Measurements from ENCODE around the gene ITGA8. TPM values are rescaled to one million over a fixed set of nuclear protein-coding genes. Genes with fewer than 3 reads are reported as not detected.

Gene ITGA8
- total and polyA plus RNA-seq, 2 of the 4 experiments (the other 2 are of a cell fraction), result under 0.01 to 0.02 TPM

GRCh38 chr10:15567952-15568351 lies 151.8 kb downstream of the ITGA8 start:
- H3K4me3 ChIP-seq (ENCODE audit: insufficient read depth, low read depth, low read length), result no peak overlapping the region
- DNase-seq (no peak), ATAC-seq (ENCODE audit: low read depth) (no peak)
- TF ChIP-seq RFX5 (IDR thresholded peaks at IDR 0.05; ENCODE audit: low read depth, low read length), result no peak
- no peak for TF ChIP-seq CHD1 (IDR thresholded peaks at IDR 0.05; ENCODE audit: low read depth, low read length)
- no peak for TF ChIP-seq RCOR1 (IDR thresholded peaks at IDR 0.05; ENCODE audit: insufficient replicate concordance, low read length)
- no peak for TF ChIP-seq MXI1 (IDR thresholded peaks at IDR 0.05; ENCODE audit: borderline replicate concordance, low read depth, low read length)
- TF ChIP-seq MAFK (IDR thresholded peaks at IDR 0.05; ENCODE audit: low read depth, low read length), result no peak
- TF ChIP-seq MAZ (IDR thresholded peaks at IDR 0.05; ENCODE audit: borderline replicate concordance, low read depth, low read length), result no peak
- no peak for TF ChIP-seq POLR2A (IDR thresholded peaks at IDR 0.05; ENCODE audit: low read depth, low read length)
- TF ChIP-seq RAD21 (IDR thresholded peaks at IDR 0.05; ENCODE audit: low read length), result no peak
- no peak for TF ChIP-seq USF2 (IDR thresholded peaks at IDR 0.05; ENCODE audit: low read depth, low read length)
- no peak for TF ChIP-seq SMC3 (IDR thresholded peaks at IDR 0.05; ENCODE audit: low read depth, low read length)
- no peak for TF ChIP-seq CTCF (conservative IDR thresholded peaks at IDR 0.05; ENCODE audit: low read depth, low read length)
- TF ChIP-seq NFE2L2 (IDR thresholded peaks at IDR 0.05; ENCODE audit: low read depth, low read length), result no peak
- no peak for TF ChIP-seq ELK1 (IDR thresholded peaks at IDR 0.05; ENCODE audit: borderline replicate concordance, low read depth, low read length)
- H3K36me3 ChIP-seq (ENCODE audit: control insufficient read depth, insufficient read depth, low read length), result no peaks in the 10 kb centered on the region
- no peak overlapping the region for H2AK9ac ChIP-seq (replicated peaks; ENCODE audit: low read depth, low read length, poor library complexity)
- no peak overlapping the region for H3K4ac ChIP-seq (ENCODE audit: low read depth, low read length)
- no TSS peak for BruUV-seq (replicated peaks)
- intact Hi-C loops (cut with micrococcal nuclease) (no loop called here), in situ Hi-C loops (cut with MboI; ENCODE audit: low sequenced_read_pairs) (no loop called here), dilution Hi-C loops (cut with HindIII; ENCODE audit: low sequenced_read_pairs, unreplicated experiment) (no loop called here)
- H3K18ac ChIP-seq (ENCODE audit: low read depth, low read length), result no peak overlapping the region
- no peak overlapping the region for H2BK5ac ChIP-seq (ENCODE audit: low read depth, low read length, poor library complexity, severe bottlenecking)
- H4K91ac ChIP-seq (ENCODE audit: insufficient read depth, low read depth, low read length), result no peak overlapping the region; the same call in 1 of the 2 replicates
- 0 out of 2 replicates have a peak, but pooled peaks cover 3% of the 10 kb centered on the region for H3K9me1 ChIP-seq (ENCODE audit: insufficient read depth, low read length)
- H3K23ac ChIP-seq (ENCODE audit: low read depth, low read length), result no peak overlapping the region
- no peak overlapping the region for H3K27ac ChIP-seq (ENCODE audit: insufficient read depth, low read length)
- peak overlapping the region; percentile 16; the same call in 1 of the 2 replicates for H2BK120ac ChIP-seq (ENCODE audit: low read depth, low read length)
- no peak overlapping the region for H4K8ac ChIP-seq (ENCODE audit: low read depth in 2 of 2, low read length in 2 of 2)
- H2BK20ac ChIP-seq (ENCODE audit: low read depth, low read length), result peak overlapping the region; percentile 42; the same call in 1 of the 2 replicates
- H2AFZ ChIP-seq (replicated peaks; ENCODE audit: low read length, poor library complexity), result no peak overlapping the region
- no peak overlapping the region for H3K56ac ChIP-seq (ENCODE audit: extremely low read depth, insufficient read depth, low read length)
- ChIA-PET CTCF (interaction anchor here (1.4 kb wide), 1 partner anchor 17 kb away, joined by 4 read pairs; no protein-coding TSS in a partner anchor), POLR2A (ENCODE audit: unreplicated experiment) (no interaction called here)
- H3K9ac ChIP-seq (ENCODE audit: low read depth, low read length), result no peak overlapping the region
- H3K4me2 ChIP-seq (ENCODE audit: low read depth, low read length), result no peak overlapping the region
- H2AK5ac ChIP-seq (ENCODE audit: low read depth, low read length), result peak overlapping the region; percentile 3; the same call in 1 of the 2 replicates
- no peak overlapping the region; the same call in 1 of the 2 replicates for H3K14ac ChIP-seq (replicated peaks; ENCODE audit: low read depth, low read length)
- no peaks in the 10 kb centered on the region for H3K9me3 ChIP-seq (ENCODE audit: control insufficient read depth, insufficient read depth, low read length)
- peaks cover 7% of the 10 kb centered on the region for H3K4me1 ChIP-seq (ENCODE audit: control insufficient read depth, insufficient read depth, low read length)
- no peak overlapping the region for H4K5ac ChIP-seq (ENCODE audit: low read depth, low read length)
- H2BK15ac ChIP-seq (ENCODE audit: low read depth, low read length), result no peak overlapping the region
- no peaks in the 10 kb centered on the region for H3K79me1 ChIP-seq (ENCODE audit: low read depth in 1 of 2, low read length in 2 of 2)
- WGBS, 2 experiments (ENCODE audit: extremely low coverage in 2 of 2, insufficient read length in 1 of 2), result no CpG with 5 or more reads among the region's 1 CpG
- H3K27me3 ChIP-seq (ENCODE audit: control insufficient read depth, insufficient read depth, low read length), result no peaks in the 10 kb centered on the region
- no peaks in the 10 kb centered on the region for H4K20me1 ChIP-seq (ENCODE audit: insufficient read depth, low read length)
